Measurements from ENCODE around the gene USP27X.

GRCh38 chrX:49844611-49845010 lies 34.7 kb upstream of the USP27X start:
- no peak for TF ChIP-seq CTCF (IDR thresholded peaks at IDR 0.05; ENCODE audit: borderline replicate concordance, extremely low read depth, low read length, poor library complexity, severe bottlenecking)
- TF ChIP-seq EZH2 (IDR thresholded peaks at IDR 0.05; ENCODE audit: borderline replicate concordance, low read depth, low read length, severe bottlenecking) = no peak

Data from DND-41 (cell line).